Esophagus squamous epithelium (tissue), 5 donors: ENCODE measurements around the gene IL1R2. TPM values are rescaled to one million over a fixed set of nuclear protein-coding genes. Genes with fewer than 3 reads are reported as not detected.

ENCODE experiments used
- DNase-seq: peaks from one replicate; lab custom pipeline; 2025; lab: John Stamatoyannopoulos, UW
- H3K27ac ChIP-seq, 4 donors: fragments of 200-600 bp; sonication (generic); one replicate each; pipeline ENCODE4 v1.5.1; 2016 to 2019; ENCODE audit warnings: mild to moderate bottlenecking in 1 of 4
- H3K27me3 ChIP-seq, 4 donors: fragments of 200-600 bp; sonication (generic); 1 replicate in 3 of 4; 2 replicates in 1 of 4; pipeline versions ENCODE4 v1.5.1 to v1.6.0; 2017 to 2021; ENCODE audit warnings: antibody characterized with exemption in 1 of 4
- H3K36me3 ChIP-seq, 3 donors: fragments of 200-600 bp; sonication (generic); one replicate each; pipeline ENCODE4 v1.5.1; 2016 to 2019
- H3K4me1 ChIP-seq, 3 donors: fragments of 200-600 bp; sonication (generic); one replicate each; pipeline ENCODE4 v1.5.1; 2017 to 2019
- H3K4me3 ChIP-seq, 4 donors: fragments of 200-600 bp; sonication (generic); 1 replicate in 3 of 4; 2 replicates in 1 of 4; pipeline ENCODE4 v1.5.1; 2016 to 2019; ENCODE audit warnings: mild to moderate bottlenecking in 2 of 4, moderate library complexity in 1 of 4
- H3K9me3 ChIP-seq, 3 donors: fragments of 200-600 bp; sonication (generic); one replicate each; pipeline ENCODE4 v1.5.1; 2016 to 2019
- POLR2A ChIP-seq, 4 donors: fragments of 450-650 bp; IDR thresholded peaks; one replicate each; pipeline ENCODE4 v1.6.1; 2017; ENCODE audit warnings: antibody characterized with exemption in 4 of 4, mild to moderate bottlenecking in 4 of 4, moderate library complexity in 3 of 4
- WGBS, 2 donors: methylation state at CpG; one replicate each; pipeline ENCODE4 v1.1.5; 2018; 5-methylcytosine and 5-hydroxymethylcytosine counted together
- intact Hi-C: fragments of 100-400 bp; cut with DNase I; formaldehyde crosslinking; loops from one replicate; pipeline ENCODE4 v1.15.0; 2022
- total RNA-seq, 4 donors: library from RNA; depleted of rRNA; stranded (reverse); fragments of >200 nt; gene quantifications; one replicate each; pipeline ENCODE4 v1.1.0, GENCODE V29; 2016
- TF ChIP-seq, protein P1 (sequence below), 6 experiments: fragments of 450-650 bp in 4 of 6; fragments of 200-600 bp in 2 of 6; sonication (generic) in 2 of 6; IDR thresholded peaks; one replicate each; pipeline ENCODE4 v1.5.1; 2016 to 2019; ENCODE audit warnings: antibody characterized with exemption in 6 of 6, mild to moderate bottlenecking in 4 of 6, moderate library complexity in 4 of 6
- donor health status: DM: yes; HTN: yes; CAD: no.

IL1R2 gene
- total RNA-seq, 4 donors from 2014 or later: 24.1 to 182 (median 78.0) TPM

DNA sequence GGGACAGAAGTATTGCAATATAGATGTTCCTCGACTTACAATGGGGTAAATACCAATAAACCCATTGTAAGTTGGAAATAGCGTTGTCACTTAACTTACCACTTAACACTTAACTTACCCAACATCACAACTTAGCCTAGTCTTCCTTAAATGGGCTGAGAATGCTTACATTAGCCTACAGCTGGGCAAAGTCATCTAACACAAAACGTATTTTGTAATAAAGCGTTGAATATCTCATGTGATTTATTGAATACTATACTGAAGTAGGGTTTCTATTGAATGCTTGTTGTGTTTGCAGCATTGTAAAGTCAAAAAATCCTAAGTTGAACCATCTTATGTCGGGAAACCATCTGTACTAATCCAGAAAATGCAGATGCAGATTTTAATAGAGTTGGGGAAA lies 23.6 kb downstream of the IL1R2 start:
- TF ChIP-seq, protein P1, sequence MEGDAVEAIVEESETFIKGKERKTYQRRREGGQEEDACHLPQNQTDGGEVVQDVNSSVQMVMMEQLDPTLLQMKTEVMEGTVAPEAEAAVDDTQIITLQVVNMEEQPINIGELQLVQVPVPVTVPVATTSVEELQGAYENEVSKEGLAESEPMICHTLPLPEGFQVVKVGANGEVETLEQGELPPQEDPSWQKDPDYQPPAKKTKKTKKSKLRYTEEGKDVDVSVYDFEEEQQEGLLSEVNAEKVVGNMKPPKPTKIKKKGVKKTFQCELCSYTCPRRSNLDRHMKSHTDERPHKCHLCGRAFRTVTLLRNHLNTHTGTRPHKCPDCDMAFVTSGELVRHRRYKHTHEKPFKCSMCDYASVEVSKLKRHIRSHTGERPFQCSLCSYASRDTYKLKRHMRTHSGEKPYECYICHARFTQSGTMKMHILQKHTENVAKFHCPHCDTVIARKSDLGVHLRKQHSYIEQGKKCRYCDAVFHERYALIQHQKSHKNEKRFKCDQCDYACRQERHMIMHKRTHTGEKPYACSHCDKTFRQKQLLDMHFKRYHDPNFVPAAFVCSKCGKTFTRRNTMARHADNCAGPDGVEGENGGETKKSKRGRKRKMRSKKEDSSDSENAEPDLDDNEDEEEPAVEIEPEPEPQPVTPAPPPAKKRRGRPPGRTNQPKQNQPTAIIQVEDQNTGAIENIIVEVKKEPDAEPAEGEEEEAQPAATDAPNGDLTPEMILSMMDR (IDR thresholded peaks at IDR 0.05): no peak
- Histone ChIP-seq H3K9me3 (no peaks in the 10 kb centered on the region), H3K27ac (no peak overlapping the region), H3K36me3 (peaks cover 0 to 8% (median 0%) of the 10 kb centered on the region in 3 donors), H3K27me3 (no peaks in the 10 kb centered on the region), H3K4me1 (peaks cover 0 to 15% (median 0%) of the 10 kb centered on the region in 3 donors), H3K4me3 (no peak overlapping the region)
- no peak for DNase-seq
- intact Hi-C loops: loop anchor here (10.0 kb wide), 1 partner anchor 131 kb away; no protein-coding TSS in a partner anchor
- WGBS, 2 donors: 77 to 83% methylated on average over 5 of the region's 5 CpGs

DNA sequence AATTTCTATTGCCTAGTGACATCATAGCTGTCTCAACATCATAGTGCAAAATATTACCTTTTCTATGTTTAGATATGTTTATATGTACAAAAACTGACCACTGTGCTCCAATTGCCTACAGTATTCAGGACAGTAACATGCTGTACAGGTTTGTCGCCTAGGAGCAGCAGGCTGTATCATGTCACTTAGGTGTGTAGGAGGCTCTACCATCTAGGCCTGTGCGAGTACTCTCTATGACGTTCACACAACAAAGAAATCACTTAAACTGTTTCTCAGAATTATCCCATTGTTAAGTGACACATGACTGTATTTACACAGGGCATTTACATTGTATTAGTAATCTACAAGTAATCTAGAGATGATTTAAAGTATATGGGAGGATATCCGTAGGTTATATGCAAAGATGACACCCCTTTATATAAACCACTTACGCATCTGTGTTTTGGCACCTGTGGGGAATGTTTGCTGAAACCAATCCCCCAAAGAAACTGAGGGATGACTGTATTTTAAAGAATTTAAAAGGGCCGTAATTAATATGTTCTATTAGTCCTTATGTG lies 24.7 kb downstream of the IL1R2 start:
- no peak for DNase-seq
- 31 to 51% methylated on average over 6 of the region's 6 CpGs for WGBS, 2 donors
- H3K27me3 ChIP-seq: no peaks in the 10 kb centered on the region
- no peak overlapping the region for H3K4me3 ChIP-seq
- intact Hi-C loops: loop anchor here (10.0 kb wide), 1 partner anchor 132 kb away; no protein-coding TSS in a partner anchor
- H3K4me1 ChIP-seq: peaks cover 0 to 26% (median 4%) of the 10 kb centered on the region in 3 donors
- peaks cover 0 to 8% (median 0%) of the 10 kb centered on the region in 3 donors for H3K36me3 ChIP-seq
- no peaks in the 10 kb centered on the region for H3K9me3 ChIP-seq
- TF ChIP-seq, protein P1 (IDR thresholded peaks at IDR 0.05): no peak
- TF ChIP-seq POLR2A (IDR thresholded peaks at IDR 0.05): no peak
- H3K27ac ChIP-seq: peak overlapping the region in 2 of 4 donors; percentile 30 to 42

DNA sequence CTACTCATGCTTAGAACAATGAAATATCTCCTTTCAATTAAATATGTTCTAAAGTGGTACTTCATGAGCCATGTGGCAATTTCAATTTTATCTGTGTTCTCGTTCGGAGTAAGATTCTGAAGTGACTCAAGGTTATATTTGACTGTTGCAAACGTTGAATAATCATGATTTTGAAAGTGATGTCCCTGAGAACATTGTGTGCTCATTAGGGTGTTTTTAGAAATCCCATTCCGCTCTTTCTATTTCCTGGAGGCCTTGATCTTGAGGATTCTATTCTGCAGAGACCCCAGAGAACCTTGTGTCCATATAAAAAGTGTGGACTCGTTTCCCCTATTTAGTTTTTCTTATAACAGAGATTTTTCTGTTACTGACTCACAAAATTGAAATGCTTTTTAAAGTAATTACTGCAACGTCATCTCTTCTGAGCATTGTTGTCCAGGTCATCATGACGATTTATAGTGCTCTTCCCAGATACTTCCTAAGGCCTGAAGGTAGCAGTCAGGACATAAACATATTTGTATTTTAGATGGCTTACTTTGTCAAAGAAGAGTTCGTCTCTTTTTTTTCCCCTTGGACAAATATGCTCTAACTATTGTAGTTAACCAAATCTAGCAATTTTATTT lies 27.2 kb downstream of the IL1R2 start:
- Histone ChIP-seq H3K9me3 (no peaks in the 10 kb centered on the region), H3K4me3 (no peak overlapping the region), H3K27me3 (no peaks in the 10 kb centered on the region), H3K36me3 (peaks cover 0 to 3% (median 0%) of the 10 kb centered on the region in 3 donors), H3K27ac (no peak overlapping the region), H3K4me1 (peaks cover 0 to 44% (median 6%) of the 10 kb centered on the region in 3 donors)
- intact Hi-C loops: loop anchor here (10.0 kb wide), 1 partner anchor 134 kb away; no protein-coding TSS in a partner anchor
- DNase-seq: no peak
- 69 to 80% methylated on average over 8 of the region's 8 CpGs for WGBS, 2 donors
- TF ChIP-seq POLR2A (IDR thresholded peaks at IDR 0.05): no peak
- TF ChIP-seq, protein P1 (IDR thresholded peaks at IDR 0.05): no peak

DNA sequence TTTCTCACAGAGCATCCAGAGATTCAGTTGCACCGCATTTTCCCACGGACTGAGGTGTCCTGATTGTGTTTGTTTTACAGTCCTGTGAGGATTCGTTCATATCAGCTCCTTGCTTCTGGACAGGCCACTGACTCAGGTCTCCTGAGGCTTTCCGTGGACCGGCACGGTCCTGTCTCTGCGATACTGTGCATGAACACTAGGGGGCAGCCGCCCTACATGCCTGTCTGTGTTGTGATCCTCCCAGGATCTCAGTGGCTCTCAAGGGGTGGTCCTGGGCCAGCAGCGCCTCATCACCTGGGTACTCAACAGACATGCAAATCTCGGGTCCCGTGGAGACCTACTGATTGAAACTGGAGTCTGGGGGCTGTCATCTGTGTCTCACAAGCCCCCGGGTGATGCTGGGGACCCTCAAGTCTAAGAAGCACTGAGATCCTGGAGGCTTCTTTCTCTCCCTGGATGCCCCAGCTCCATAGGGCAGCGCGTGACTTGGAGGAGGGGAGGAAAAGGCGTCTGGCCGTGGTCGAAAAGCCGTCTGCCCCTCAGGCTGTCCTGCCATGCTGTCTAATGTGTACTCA lies 28.9 kb downstream of the IL1R2 start:
- DNase-seq: peak; percentile 16
- Histone ChIP-seq H3K4me3 (no peak overlapping the region), H3K27ac (peak overlapping the region in 2 of 4 donors; percentile 45 to 55), H3K27me3 (no peaks in the 10 kb centered on the region), H3K9me3 (no peaks in the 10 kb centered on the region), H3K36me3 (no peaks in the 10 kb centered on the region), H3K4me1 (peaks cover 0 to 44% (median 9%) of the 10 kb centered on the region in 3 donors)
- intact Hi-C loops: loop anchor here (5.0 to 10.0 kb wide), 3 partner anchors 147 to 424 kb away; no protein-coding TSS in a partner anchor
- TF ChIP-seq, protein P1 (IDR thresholded peaks at IDR 0.05): peak; percentile 94 to 99 (median 98)
- no peak for TF ChIP-seq POLR2A (IDR thresholded peaks at IDR 0.05)
- 11 to 25% methylated on average over 9 of the region's 18 CpGs for WGBS, 2 donors

DNA sequence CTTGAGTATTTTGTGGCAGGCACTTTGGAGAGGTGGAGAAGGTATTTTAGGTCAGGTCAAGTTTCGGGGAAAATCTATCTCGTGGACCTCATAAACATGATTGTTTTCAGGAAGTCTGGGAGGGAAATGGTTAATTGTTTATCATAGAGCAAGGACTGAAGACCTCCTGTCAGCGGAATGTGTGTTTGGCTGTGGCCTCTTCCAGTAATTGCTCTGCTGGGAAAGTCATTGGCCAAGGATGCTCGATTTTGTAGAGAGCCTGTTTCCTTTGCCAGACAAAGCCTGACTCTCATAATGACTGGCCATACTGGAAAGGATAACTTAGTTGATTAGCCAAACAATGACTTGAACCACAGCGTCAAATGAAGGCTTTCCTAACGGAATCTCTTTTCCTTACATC lies 30.0 kb downstream of the IL1R2 start:
- Histone ChIP-seq H3K27ac (peak overlapping the region in 3 of 4 donors; percentile 48 to 71 (median 55)), H3K27me3 (no peaks in the 10 kb centered on the region), H3K4me3 (no peak overlapping the region), H3K36me3 (no peaks in the 10 kb centered on the region), H3K4me1 (peaks cover 0 to 43% (median 12%) of the 10 kb centered on the region in 3 donors), H3K9me3 (no peaks in the 10 kb centered on the region)
- TF ChIP-seq POLR2A (IDR thresholded peaks at IDR 0.05): no peak
- TF ChIP-seq, protein P1 (IDR thresholded peaks at IDR 0.05): no peak
- 48 to 69% methylated on average over 6 of the region's 6 CpGs for WGBS, 2 donors
- DNase-seq: no peak
- intact Hi-C loops: loop anchor here (5.0 to 10.0 kb wide), 3 partner anchors 146 to 423 kb away; no protein-coding TSS in a partner anchor
